Fibroblast of the aortic adventitia (primary cell): ENCODE results near the gene BCL11B. TPM values are rescaled to one million over a fixed set of nuclear protein-coding genes. Genes with fewer than 3 reads are reported as not detected.

Experiments
- DNase-seq: peaks from one replicate; pipeline ENCODE4 v3.0.0-alpha.2; 2010; ENCODE audit warnings: low read depth
- H3K4me3 ChIP-seq: 2 replicates; pipeline ENCODE4 v1.5.1; 2011; ENCODE audit warnings: low read depth, mild to moderate bottlenecking, control low read depth, low read length, moderate library complexity
- CTCF ChIP-seq: IDR thresholded peaks from 2 replicates; pipeline ENCODE4 v1.5.1; 2011; ENCODE audit warnings: mild to moderate bottlenecking, low read length, control low read depth, inconsistent platforms; ENCODE audit not compliant: insufficient read depth
- total RNA-seq: library from RNA; depleted of rRNA; stranded (reverse); fragments of >200 nt; gene quantifications from 2 replicates; pipeline ENCODE4 v1.2.3, GENCODE V29; 2012; ENCODE audit warnings: low replicate concordance

BCL11B gene
- total RNA-seq, 1 donor, result 0.09 TPM

GRCh38 chr14:99195602-99196309 is 76.2 kb downstream of the BCL11B start:
- no peak for DNase-seq
- no peak for TF ChIP-seq CTCF
- H3K4me3 ChIP-seq, result no peak overlapping the region

GRCh38 chr14:99194736-99195135 is 77.3 kb downstream of the BCL11B start:
- TF ChIP-seq CTCF, result no peak
- no peak for DNase-seq

GRCh38 chr14:99194136-99194535 is 77.9 kb downstream of the BCL11B start:
- TF ChIP-seq CTCF, result no peak
- no peak for DNase-seq
- H3K4me3 ChIP-seq, result no peak overlapping the region

More at GRCh38 chr14:99194736-99195135, 77.3 kb downstream of the BCL11B start:
- no peak overlapping the region for H3K4me3 ChIP-seq

- TF ChIP-seq CTCF, result no peak
- no peak for DNase-seq
- no peak overlapping the region for H3K4me3 ChIP-seq
Measured at GRCh38 chr14:99192830-99193229, 79.2 kb downstream of the BCL11B start.

GRCh38 chr14:99192028-99192621 is 79.9 kb downstream of the BCL11B start:
- no peak for TF ChIP-seq CTCF
- H3K4me3 ChIP-seq, result peak overlapping the region; percentile 22
- peak; percentile 33 for DNase-seq

- H3K4me3 ChIP-seq, result no peak overlapping the region
Measured at GRCh38 chr14:99191395-99192027, 80.5 kb downstream of the BCL11B start.

More at GRCh38 chr14:99191395-99192027, 80.5 kb downstream of the BCL11B start:
- TF ChIP-seq CTCF, result no peak
- no peak for DNase-seq
